HG02588 (cell line): ENCODE results near the gene TMEM171.

Source experiments
- ATAC-seq: cut with Tn5 transposase; IDR thresholded peaks from one replicate; pipeline ENCODE4 v1.9.1; 2021; ENCODE audit warnings: mild to moderate bottlenecking, moderate library complexity; ENCODE audit not compliant: unreplicated experiment

The TMEM171 gene

GRCh38 chr5:73120222-73121118 is at the start of gene TMEM171:
Gene TMEM171, plus strand, starts transcription at chr5:73120575. Its CDS starts 2,799 bp downstream, at chr5:73123374.
- ATAC-seq: no peak

GRCh38 chr5:73081093-73081492 is 39.3 kb upstream of the TMEM171 start:
- no peak for ATAC-seq

DNA sequence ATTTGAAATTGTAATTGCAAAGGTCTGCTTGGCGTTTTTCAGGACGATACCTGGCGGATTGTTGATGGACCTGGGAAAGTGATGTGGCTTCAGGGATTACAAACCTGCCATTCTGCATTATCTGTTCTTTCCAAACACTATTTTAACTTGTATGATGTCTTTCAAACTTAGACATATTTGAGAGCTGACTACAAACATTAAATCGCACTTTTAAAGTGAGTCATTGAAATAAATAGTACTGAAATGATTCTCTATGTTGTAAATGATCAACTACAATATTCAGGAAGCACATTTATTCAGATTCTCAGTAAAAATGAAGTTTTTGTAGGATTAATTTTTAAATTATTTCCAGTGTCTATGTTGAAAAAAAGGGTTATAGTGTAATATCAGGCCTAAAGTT is 32.3 kb upstream of the TMEM171 start:
- ATAC-seq: no peak

DNA sequence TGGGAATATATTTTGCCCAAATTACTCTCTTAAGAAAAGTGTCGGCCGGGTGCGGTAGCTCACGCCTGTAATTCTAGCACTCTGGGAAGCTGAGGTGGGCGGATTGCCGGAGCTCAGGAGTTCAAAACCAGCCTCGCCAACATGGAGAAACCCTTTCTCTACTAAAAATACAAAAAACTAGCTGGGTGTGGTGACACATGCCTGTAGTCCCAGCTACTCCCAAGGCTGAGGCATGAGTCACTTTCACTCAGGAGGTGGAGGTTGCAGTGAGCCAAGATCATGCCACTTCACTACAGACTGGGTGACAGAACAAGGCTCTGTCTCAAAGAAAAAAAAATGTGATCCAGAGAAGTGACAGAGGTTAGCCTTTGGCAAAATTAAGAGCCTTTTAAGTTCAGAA is 26.4 kb upstream of the TMEM171 start:
- no peak for ATAC-seq

DNA sequence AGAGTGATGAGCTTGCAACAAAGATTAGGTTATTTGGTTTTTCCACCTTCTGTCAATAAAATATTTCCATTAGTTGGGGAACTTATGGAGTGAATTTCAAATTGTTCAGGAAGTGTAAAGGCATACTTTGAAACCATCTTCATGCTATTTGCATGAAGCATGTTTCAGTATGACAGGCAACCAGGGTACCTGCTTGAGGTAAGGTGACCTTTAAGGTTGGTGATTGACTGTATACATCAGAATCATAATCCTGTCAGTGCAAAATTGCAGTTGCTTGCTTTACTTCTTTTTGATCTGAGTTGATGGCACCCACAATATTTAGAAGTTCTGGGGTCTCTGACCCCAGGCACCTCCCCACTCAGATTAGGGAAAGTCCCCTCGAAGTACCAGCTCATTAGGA is 26.0 kb upstream of the TMEM171 start:
- ATAC-seq: no peak

DNA sequence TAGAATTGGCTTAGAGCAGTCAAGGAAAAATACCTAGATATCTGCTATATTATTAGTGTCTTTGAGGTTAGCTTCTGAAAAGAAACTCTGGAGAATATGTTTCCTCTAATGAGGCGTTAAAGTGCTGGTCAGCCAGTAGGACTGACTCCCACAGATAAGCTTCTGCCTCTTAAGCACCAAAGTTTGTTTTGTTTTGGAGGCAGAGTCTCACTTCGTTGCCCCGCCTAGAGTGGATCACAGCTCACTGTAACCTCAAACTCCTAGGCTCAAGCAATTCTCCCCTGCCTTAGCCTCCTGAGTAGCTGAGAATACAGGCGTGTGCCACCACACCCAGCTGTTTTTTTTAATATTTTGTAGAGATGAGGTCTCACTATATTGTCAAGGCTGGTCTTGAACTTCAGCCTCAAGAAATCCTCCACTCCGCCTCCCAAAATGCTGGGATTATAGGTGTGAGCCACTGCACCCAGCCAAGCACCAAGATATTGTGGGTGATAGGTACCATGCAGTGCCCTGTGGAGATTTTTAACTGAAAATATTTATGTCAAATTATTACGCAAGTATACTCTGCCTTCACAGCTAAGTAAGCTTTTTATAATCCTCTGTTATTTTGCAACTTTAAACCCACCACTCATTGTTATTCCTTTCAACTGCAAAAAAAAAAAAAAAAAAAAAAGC is 24.7 kb upstream of the TMEM171 start:
- no peak for ATAC-seq

- ATAC-seq: no peak
Observed at GRCh38 chr5:73096239-73096575, 24.2 kb upstream of the TMEM171 start.

- ATAC-seq: no peak
Observed at GRCh38 chr5:73097740-73098139, 22.6 kb upstream of the TMEM171 start.

GRCh38 chr5:73100109-73100508 is 20.3 kb upstream of the TMEM171 start:
- no peak for ATAC-seq

DNA sequence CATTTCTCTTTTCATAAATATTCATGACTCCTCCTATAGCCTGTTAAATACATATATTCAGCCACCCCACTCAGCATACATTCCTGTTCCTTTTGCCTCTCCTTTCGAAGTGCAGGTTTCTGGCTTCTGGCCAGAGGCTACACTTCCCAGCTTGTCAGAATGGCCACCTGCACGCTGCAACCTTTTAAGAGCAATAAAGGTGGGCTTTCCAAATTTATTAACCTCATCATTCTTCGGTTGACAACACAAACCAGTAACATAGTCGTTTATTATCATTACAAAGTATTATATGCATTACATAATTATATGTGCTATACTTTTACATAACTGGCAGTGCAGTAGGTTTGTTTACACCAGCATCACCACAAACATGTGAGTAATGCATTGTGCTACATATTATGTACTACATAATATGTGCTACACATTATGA is 16.5 kb upstream of the TMEM171 start:
- ATAC-seq: no peak

- no peak for ATAC-seq
Observed at GRCh38 chr5:73104326-73104725, 16.0 kb upstream of the TMEM171 start.

- no peak for ATAC-seq
Observed at GRCh38 chr5:73106335-73106734, 14.0 kb upstream of the TMEM171 start.

DNA sequence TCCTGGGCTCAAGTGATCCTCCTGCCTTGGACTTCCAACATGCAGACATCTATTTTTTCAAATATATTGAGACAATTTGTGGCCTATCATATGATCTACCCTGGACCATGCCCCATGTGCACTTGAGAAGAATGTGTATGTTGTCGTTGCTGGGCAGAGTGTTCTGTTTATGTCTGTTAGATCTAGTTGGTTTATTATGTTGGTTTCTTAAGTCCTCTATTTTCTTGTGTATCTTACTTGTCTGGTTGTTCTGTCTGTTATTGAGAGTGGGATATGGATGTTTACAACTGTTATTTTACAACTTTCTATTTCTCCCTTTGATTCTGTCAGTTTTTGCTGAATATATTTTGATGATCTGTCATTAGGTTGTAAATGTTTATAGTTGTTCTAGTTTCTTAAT is 10.2 kb upstream of the TMEM171 start:
- no peak for ATAC-seq

DNA sequence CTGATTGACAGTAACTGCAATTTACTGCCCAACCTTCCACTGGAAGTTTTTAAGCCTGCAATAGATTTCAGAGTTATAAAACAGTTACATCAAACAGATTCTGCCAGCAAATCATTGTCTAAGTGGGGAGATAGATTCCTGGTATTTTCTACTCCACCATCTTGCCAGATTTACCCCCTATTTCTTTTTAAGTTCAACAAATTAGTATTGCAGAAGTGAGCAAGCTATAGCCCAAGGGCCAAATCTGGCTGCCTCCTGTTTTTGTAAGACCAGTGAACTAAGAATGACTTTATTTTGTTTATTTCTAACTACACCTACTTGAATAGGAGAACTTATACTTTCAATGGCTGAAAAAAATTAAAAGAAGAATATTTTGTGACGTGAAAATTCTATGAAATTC is 8.8 kb upstream of the TMEM171 start:
- no peak for ATAC-seq

DNA sequence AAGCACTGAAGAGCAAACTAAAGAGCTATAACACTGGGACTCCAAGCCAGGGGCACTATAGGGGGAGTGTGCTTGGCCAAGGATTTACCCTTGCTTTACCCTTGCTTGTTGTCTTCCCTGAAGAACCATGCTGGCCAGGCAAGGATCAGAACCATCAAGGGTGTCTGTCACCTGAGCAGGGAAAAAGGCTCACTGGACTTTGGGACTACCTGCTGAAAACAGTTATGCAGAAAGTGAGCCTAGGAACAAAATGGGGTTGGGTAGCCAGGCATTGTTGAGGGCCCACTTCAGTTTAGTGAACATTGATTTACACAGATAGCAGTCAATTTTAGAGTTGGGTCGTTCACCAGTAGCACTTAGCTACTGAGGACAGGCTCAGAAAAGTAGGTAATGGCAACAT is 8.0 kb upstream of the TMEM171 start:
- no peak for ATAC-seq

DNA sequence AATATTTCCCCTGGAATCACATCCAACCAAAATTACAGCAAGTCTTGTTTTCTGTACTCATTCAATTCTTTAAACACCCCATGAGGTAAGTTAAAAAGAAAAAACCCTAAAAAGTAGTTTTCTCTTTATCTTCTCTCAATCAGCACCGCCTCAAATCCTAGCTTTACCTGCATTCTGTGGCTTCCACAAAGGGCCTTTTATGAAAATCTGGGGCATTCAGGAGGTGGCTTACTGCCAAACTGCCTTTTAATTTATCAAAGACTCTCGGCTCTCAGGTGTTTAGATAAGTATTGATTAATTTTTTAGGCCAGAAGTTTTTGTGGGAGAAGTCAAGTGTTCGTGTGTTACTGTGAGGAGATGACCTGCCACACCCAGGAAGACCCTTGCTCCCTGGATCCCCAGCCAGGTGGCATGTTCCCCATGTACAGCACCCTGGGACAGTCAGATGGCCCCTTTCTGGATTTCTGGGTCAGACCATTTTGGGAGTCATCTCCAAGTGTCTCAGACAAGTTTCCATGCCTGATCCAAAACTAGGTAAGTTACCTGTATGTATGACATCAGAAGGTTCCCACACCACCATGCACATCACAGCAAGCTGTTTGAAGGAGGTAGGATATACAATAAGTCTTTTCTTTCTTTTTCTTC is 6.2 kb upstream of the TMEM171 start:
- ATAC-seq: no peak

- ATAC-seq: no peak
Observed at GRCh38 chr5:73115399-73116051, 4.8 kb upstream of the TMEM171 start.

DNA sequence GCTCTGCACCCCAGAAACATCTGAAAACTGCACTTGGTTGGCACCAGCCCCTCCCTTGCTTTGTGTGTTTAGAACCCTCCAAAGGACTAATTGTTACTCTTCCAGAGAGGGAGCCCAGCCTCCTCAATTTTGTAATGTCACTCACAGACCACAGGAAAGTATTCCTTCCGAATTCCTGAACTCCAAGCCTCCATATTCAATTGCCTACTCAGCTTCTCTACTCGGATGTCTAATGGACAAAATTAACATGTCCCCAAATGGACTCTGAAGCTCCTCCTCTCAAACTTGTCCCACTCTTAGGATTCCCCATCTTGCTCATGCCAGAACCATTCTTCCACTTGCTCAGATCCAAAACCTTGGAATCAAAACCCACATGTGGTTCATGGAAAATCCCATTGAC is 3.9 kb upstream of the TMEM171 start:
- ATAC-seq: no peak

- ATAC-seq: no peak
Observed at GRCh38 chr5:73117088-73117740, 3.2 kb upstream of the TMEM171 start.

- ATAC-seq: no peak
Observed at GRCh38 chr5:73118391-73118973, 1.9 kb upstream of the TMEM171 start.
